GM19099 (cell line): ENCODE data around the gene ANTXR1.

Experiments used
- POLR2A ChIP-seq: IDR thresholded peaks from 3 replicates; pipeline ENCODE4 v1.6.1; 2011; ENCODE audit warnings: low read depth; ENCODE audit not compliant: insufficient read length; ENCODE audit errors: extremely low read depth

Gene ANTXR1

DNA sequence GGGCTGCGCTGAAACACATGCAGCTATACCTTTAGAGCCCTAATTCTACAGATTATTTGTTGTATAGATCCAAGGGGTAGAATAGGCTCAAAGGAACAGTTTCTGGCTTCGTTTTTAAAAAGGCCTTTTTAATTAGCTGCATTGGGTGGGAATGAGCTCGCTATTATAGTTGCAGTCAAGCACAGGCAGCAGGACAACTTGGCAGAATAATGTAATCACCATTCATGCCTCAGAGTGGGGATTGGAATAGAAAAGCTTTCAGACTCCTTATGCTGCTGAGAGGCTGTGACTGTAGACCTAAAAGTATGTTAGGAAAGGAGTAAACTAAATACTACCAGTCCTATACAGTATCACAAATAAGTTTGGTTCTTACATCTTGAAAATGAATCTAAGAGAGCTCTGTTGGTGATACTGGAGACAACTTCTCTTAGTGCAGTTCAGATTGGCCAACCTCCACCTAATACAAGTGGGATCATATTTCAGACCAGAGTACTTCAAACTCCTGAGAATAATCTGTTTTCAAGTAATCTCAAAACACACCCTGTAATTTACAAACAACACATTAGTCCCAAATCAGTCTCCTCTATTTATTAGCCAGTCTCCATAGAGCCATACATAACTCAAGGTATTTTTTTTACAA, 121.4 kb downstream of the ANTXR1 start:
- no peak for TF ChIP-seq POLR2A

DNA sequence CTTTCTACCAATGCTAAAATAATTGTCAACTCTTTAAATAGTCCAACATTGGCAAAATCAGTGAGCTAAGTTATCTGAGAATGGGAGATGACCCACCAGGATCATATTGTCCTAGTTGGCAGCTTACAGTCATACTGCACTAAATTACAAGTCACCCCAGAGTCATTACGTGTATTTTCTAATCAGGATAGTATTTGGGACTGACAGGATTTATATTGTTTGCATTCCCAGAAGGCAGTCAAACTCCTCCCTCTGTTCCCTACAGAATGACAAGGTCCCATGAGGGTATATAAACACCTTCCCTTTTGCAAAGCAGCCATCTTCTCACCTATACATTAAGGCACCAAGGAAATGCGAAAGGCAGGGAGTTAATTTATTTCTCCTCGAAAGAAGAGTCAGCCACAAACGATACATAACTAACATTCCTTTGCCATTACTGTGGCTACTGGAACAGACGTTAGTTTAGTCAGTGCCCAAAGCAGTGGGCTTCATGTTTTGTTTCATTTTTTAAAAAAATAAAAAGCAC, 125.3 kb downstream of the ANTXR1 start:
- no peak for TF ChIP-seq POLR2A

DNA sequence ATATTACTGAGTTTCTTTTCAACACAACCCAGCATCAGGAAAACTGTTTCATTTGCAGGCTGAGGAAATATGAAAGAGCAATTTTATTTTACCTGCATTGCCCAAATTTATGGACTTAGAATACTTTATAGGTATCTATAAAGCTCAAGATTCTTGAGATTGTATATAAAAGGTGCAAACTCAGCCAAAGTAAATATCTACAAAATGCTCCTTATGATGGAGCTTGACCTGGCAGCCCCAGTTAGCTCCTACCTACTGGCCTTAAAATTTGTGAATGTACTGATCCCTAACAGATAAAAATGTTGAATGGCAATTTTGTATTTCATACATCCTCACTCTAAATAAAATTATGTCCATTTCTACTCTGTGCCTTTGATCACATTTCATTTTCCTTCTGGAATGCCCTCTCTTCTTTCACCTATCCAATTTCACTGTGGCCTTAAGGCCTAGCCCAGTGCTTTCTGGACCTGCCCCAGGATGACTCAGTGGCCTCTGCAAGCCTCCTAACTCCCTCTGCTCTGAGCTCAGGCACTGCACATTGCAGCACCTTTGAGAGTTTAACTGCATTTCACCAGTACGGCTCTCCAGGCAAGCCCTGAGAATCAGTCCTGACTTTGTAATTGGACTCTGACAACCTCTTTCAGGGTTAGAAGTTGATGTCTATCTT, 125.9 kb downstream of the ANTXR1 start:
- no peak for TF ChIP-seq POLR2A

DNA sequence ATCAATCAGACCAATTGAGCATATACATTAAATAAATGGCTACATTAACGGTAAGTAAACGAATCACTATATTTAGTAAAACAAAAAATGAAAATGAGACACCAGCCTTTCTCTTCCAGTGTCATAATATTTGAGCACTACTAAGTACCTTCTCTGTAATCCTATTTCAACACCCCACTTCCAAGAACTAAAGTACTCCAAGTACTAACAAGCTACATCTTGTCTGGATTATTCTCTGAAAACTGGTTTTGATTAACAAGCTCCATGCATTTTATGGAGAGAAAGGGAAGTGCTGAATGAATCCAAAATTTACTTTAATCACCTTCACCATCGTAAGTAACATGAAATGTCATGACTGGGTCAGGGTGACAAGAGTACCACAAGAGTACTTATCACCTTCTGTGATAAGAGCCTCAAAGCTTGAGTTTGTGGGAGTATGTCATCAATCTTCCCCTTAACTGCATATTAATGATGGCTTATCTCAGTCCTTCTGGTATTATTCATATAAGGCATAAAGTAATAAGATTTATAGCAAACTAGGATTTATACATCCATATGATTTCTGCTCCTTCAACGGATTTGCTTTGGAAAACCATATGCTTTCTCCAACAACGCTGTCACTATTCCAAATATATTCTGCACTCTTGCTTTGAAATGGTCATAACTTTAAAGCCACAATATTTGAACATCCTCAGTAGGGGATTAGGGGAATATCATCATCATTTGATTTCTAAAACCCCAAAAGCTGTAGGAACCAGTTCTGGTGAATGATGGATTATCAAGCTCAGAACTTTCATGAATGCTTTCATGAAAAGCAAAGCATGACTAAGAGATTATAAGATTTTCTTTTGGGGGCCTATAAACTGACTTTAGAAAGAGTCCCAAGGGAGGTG, 127.0 kb downstream of the ANTXR1 start:
- no peak for TF ChIP-seq POLR2A

DNA sequence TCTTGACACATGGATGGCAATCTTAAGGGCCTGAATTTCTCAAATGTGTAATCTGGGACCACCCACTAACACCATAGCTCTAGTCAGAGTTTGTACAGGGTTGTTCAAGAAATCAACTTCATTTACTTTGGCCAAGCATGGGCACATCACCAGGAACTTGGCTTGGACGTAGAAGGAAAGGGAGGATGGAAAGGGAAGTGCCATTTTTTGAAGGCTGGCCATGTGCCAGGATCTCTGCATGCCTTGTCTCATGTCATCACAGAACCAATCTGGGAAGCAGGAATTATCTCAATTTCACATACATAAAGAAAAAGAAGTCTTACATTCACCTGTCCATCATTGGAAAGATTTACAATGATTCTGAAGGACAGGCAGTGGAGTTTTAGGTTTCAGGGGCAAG, 128.1 kb downstream of the ANTXR1 start:
- TF ChIP-seq POLR2A: no peak

DNA sequence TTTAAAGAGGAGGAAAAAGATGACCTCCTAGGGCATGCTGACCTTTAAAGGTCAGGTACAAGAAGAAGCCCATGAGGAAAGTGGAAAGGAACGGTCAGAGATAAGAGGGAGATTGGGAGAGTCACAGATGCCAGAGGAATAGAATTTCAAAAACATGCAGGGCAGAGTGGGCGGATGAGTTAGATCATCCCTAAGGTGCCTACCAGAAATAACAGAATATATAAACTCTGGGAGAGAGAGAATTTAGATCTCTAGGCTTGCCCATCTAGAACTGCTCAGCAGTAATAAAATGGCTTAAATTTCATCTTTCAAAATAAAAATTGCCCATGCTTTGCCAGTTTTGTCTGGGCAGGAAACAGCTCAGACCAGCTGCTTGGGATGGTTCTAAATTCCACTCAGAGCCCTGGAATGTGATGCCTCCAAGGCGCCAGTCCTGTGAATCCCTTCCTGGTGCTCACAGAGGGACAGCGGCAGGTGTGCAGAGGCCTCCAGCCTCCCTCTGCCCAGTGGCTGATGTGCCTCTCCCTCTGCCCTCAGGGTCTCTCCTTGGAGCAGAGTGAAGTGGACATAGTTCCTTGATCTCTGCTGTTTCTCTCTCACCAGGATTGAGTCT, 130.9 kb downstream of the ANTXR1 start:
- TF ChIP-seq POLR2A: no peak

DNA sequence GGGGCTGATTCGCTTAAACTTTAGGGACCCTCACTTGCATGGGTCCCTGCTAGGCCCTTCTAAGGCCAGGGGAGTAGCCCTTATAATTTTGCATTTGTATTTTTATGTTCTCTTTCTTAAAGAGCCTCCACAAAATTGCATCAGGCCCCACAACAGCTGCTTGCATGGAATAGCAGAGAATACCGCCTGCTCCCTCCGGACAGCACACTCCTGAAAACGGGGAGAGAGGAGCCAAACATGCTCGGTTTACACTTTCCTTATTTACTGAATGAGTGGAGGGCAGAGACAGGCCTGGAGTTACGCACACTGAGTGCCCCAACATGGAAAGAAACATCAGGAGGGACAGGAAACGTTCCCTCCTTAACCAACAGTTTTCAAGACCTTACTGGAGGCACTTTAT, 132.2 kb downstream of the ANTXR1 start:
- no peak for TF ChIP-seq POLR2A

DNA sequence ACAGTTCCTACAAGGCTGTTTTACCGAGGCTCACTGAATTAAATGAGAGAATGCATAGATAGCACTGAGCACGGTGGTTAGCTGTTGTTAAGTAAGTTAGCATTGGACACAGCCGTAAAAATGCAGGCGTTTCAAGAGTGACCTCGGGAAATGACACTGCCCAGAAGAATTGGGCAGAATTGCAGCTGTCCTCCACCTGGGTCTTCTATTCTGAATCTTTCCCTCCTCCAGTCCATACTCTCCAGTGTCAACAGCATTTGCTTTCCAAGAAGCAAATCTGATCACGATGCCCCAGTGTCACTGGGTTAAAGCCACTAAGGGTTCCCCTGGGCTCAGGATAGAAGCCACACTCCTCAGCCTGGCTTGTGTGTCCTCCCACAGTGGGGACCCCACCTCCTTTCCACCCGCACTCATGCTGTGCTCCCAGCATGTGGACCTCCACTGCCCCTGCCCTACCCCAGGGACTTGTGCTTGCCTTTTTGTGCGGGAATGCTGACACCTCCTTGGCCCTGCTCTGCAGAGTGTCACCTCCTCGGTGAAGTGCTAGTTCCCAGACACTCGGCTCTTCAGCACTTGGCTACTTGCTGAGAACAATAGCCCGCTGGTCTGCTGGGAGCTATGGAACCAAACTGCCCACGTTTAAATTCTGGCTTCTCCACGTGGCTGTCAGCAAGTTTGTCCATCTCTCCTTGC, 135.0 kb downstream of the ANTXR1 start:
- no peak for TF ChIP-seq POLR2A

DNA sequence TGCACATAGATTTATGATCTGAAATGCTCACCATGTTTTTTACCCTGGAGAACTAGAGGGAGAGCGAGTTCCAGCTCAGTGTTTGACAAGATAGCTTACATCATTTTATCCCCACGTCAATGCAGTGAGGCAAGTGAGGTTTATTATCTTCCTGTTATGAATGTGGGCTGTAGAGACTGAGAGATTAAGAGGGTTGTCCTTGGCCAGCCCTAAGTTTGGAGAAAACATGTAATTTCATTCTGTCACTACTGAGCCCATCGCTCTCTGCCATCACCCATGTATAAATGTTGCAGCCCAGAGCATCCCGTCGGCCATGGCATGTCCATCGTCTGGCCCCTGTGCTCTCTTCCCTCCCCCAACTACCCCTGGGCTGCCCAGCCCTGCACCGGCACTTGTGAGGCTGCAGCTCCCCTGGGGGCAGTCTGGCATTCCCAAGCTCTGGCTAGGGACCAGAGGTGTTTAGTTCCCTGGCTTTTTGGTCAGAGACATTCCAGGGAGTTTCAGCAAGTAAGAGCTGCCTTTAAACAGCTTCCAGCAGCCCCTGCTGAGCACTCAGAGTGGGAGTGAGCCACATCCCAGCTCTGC, 136.7 kb downstream of the ANTXR1 start:
- TF ChIP-seq POLR2A: no peak

DNA sequence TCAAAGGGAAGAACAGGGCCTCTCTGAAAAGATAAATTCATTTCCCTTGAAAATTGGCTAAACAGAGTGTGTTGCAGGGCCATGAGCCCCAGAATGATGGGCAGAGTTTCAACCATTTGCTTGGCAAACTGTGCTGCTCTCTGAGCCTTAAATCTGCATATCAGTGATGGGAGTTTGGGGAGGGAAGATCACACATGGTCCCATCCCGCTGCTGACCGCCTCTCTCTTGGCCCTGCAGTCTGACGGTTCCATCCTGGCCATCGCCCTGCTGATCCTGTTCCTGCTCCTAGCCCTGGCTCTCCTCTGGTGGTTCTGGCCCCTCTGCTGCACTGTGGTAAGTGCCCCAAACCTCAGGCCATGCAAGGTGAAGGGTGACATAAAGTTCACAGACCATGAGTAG, 139.0 kb downstream of the ANTXR1 start:
- TF ChIP-seq POLR2A: no peak

DNA sequence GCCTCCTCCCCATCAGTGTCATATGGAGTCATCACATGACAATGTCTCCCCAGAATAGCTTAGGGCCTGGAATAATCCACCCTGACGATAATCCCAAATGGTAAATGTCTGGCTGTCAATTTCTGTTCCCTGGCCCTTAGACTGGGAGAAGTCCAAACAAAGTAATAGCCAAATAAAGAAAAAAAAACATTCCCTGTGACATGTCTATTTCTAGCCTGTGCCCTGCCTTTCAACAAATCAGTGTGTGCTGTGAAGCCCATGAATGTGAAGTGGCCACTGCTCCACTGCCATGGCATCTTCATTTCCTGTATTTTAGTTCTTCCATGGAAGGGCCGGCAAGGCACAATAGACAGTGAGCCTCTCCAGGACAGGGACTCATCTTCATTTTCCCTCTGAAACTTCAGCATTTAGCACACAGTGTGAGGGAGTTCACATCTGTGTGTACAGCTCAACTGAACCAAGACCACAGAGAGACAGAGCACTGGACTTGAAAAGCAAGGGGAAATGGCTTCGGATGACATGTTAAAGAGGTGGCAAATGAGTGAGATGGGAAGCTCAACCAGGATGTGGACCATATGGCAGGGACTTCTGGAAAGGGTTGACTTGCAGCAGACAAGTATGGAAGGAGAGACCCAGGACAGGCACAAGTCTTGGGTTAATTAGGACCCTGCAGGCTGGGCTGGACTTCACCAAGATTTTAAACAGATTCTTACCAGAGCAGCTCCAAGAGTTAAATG, 140.0 kb downstream of the ANTXR1 start:
- TF ChIP-seq POLR2A: no peak

DNA sequence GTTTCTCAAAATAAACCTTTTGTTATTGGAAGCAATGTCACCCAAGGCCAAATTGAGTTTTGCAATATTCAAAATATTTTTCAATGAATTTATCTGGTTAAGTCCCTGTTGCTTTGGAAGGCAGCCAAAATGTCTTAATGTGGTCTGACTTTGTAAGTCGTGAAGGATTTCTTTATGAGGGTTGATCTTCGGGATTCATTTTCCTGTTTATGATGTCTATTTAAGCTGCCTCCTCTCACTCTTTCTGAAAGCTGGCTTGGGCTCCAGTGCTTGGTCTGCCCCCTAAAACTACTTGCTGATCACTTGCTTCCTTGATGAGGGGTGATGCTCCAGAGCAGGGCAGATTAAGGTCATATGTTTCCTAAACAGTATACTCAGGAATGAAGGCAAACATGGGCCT, 141.1 kb downstream of the ANTXR1 start:
- no peak for TF ChIP-seq POLR2A

DNA sequence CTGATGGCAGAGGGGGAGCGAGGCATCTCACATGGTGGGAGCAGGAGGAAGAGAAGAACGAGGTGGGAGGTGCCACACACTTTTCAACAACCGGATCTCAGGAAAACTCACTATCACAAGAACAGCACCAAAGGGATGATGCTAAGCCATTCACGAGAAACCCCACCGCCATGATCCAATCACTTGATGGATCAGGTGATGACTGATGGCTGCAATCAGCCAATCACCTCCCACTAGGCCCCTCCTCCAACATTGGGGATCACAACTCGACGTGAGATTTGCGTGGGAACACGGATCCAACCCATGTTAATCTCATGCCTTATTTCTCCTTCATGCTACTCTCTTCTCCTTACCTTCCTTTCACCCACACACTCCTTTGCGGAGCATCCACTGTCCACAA, 143.6 kb downstream of the ANTXR1 start:
- TF ChIP-seq POLR2A: no peak

DNA sequence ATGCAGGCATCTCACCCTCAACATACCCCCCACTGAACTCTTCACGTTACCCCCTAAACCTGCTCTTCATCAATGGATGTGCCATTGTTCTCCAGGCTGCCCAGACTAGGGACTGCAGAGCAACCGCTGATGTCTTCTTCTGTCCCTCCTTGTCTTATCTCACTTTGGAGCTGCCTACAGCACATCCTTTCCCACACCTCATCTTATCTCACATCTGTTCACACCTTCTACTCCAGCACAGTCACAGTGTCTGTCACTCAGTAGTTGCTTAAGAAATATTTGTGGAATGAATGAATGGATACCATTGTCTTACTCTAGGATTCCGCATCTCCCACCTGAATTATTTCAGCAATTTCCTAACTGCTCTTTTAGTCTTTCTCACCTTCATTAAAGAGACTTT, 144.5 kb downstream of the ANTXR1 start:
- TF ChIP-seq POLR2A: no peak

DNA sequence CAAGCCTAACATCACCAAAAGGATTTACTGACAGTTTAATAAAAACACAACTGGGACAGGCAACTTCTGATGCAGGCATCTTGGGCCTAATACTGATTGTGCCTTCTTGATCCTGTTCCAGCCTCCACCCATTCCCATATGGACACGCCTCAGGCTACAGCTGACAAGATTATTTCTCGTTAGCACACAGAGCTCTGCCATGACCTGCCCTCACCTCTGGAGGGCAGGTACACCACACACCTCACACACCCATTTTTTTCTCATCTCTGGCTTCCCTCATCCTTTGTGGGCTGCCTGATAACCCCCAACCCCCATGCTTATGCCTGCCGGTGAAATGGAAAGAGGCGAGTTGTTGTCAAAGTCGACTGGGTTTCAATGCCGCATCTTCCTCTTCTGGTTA, 147.0 kb downstream of the ANTXR1 start:
- no peak for TF ChIP-seq POLR2A
